HG03025 (cell line): Measurements from ENCODE around the gene ARTN.

Experiments
- ATAC-seq: cut with Tn5 transposase; IDR thresholded peaks from one replicate; pipeline ENCODE4 v1.9.1; 2021; ENCODE audit warnings: mild to moderate bottlenecking, moderate library complexity; ENCODE audit not compliant: unreplicated experiment, low FRiP score

The ARTN gene

GRCh38 chr1:43982241-43982640, 48.6 kb downstream of the ARTN start:
- ATAC-seq = no peak

- ATAC-seq = no peak
These were observed 49.2 kb downstream of the ARTN start for GRCh38 chr1:43982808-43983207.

GRCh38 chr1:43983253-43983899, 49.8 kb downstream of the ARTN start:
- ATAC-seq = no peak

GRCh38 chr1:43984855-43985254, 51.3 kb downstream of the ARTN start:
- ATAC-seq = no peak

- no peak for ATAC-seq
These were observed 52.5 kb downstream of the ARTN start for GRCh38 chr1:43985984-43986595.

GRCh38 chr1:43986712-43987111, 53.1 kb downstream of the ARTN start:
- ATAC-seq = no peak
